Endodermal cell (in vitro differentiated cells): ENCODE results near the gene TMC3. TPM values are rescaled to one million over a fixed set of nuclear protein-coding genes. Genes with fewer than 3 reads are reported as not detected.

ENCODE experiments used
- DNase-seq: peaks from one replicate; pipeline ENCODE4 v3.0.0-alpha.2; 2017
- H3K27ac ChIP-seq: 2 replicates; pipeline ENCODE4 v1.5.1; 2013; ENCODE audit warnings: mild to moderate bottlenecking, low read depth, low read length, moderate library complexity
- H3K27me3 ChIP-seq: 2 replicates; pipeline ENCODE4 v1.6.1; 2013; ENCODE audit warnings: mild to moderate bottlenecking, low read length, moderate library complexity; ENCODE audit not compliant: insufficient read depth, control insufficient read depth, poor library complexity, severe bottlenecking
- H3K36me3 ChIP-seq: 2 replicates; pipeline ENCODE4 v1.7.0; 2013; ENCODE audit warnings: mild to moderate bottlenecking, low read length, moderate library complexity; ENCODE audit not compliant: control insufficient read depth, insufficient read depth
- H3K4me1 ChIP-seq: one replicate; pipeline ENCODE4 v1.7.0; 2013; ENCODE audit warnings: low read length; ENCODE audit not compliant: control insufficient read depth, insufficient read depth
- H3K4me3 ChIP-seq: 2 replicates; pipeline ENCODE4 v1.5.1; 2013; ENCODE audit warnings: mild to moderate bottlenecking, low read length, moderate library complexity
- H3K9ac ChIP-seq: 2 replicates; pipeline ENCODE4 v1.6.1; 2013; ENCODE audit warnings: mild to moderate bottlenecking, low read length, moderate library complexity; ENCODE audit not compliant: poor library complexity, severe bottlenecking; ENCODE audit errors: extremely low read depth
- H3K9me3 ChIP-seq: 2 replicates; pipeline ENCODE4 v1.6.1; 2013; ENCODE audit warnings: mild to moderate bottlenecking, low read length, moderate library complexity; ENCODE audit not compliant: control insufficient read depth
- H3K27ac Mint-ChIP-seq: 2 replicates; pipeline ENCODE4 v1.8.0; 2020; ENCODE audit warnings: mixed read lengths
- H3K27me3 Mint-ChIP-seq: 2 replicates; pipeline ENCODE4 v1.8.0; 2021; ENCODE audit warnings: mild to moderate bottlenecking, mixed read lengths; ENCODE audit not compliant: insufficient read depth
- H3K36me3 Mint-ChIP-seq: 2 replicates; pipeline ENCODE4 v1.8.0; 2020; ENCODE audit warnings: low read depth, mixed read lengths
- H3K4me1 Mint-ChIP-seq: 2 replicates; pipeline ENCODE4 v1.8.0; 2020; ENCODE audit warnings: mixed read lengths
- H3K4me3 Mint-ChIP-seq: 2 replicates; pipeline ENCODE4 v1.8.0; 2020; ENCODE audit warnings: mild to moderate bottlenecking, moderate library complexity, mixed read lengths
- H3K9me3 Mint-ChIP-seq: 2 replicates; pipeline ENCODE4 v1.8.0; 2020; ENCODE audit warnings: mild to moderate bottlenecking, mixed read lengths
- WGBS, 2 experiments: methylation state at CpG; one replicate each; pipeline versions ENCODE4 v1.1.5 to v1.1.7; 2013; ENCODE audit warnings: missing lambda C conversion rate in 2 of 2, mixed read lengths in 1 of 2; ENCODE audit not compliant: insufficient coverage in 1 of 2, insufficient read length in 1 of 2; 5-methylcytosine and 5-hydroxymethylcytosine counted together
- total RNA-seq, 2 donors: library from RNA; stranded (reverse); fragmentation: NEBNext Ultra II Directional in 1 of 2; extraction: Animal tissue kit (Norgen Biotek cat#: 25700) in 1 of 2; gene quantifications; 2 replicates in 1 of 2; 3 replicates in 1 of 2; pipeline ENCODE4 v1.2.1, GENCODE V29; 2021
- TF ChIP-seq, protein P1 (sequence below): fragments of 200-600 bp; sonication (generic); conservative IDR thresholded peaks from 2 replicates; pipeline ENCODE4 v1.5.0; 2021; ENCODE audit warnings: antibody characterized with exemption, mild to moderate bottlenecking

TMC3 gene
- total RNA-seq, 2 donors from 2014 or later: not detected

GRCh38 chr15:81398910-81399551 lies 25.0 kb upstream of the TMC3 start:
- Histone ChIP-seq H3K4me3 (no peak overlapping the region), H3K4me1 (peaks cover 3% of the 10 kb centered on the region), H3K27ac (no peak overlapping the region), H3K36me3 (no peaks in the 10 kb centered on the region), H3K27me3 (no peaks in the 10 kb centered on the region), H3K9ac (no peak overlapping the region), H3K9me3 (peaks cover 21% of the 10 kb centered on the region)
- Mint-ChIP-seq H3K36me3 (no peaks in the 10 kb centered on the region), H3K9me3 (no peaks in the 10 kb centered on the region), H3K4me1 (no peaks in the 10 kb centered on the region), H3K4me3 (no peak overlapping the region), H3K27ac (no peak overlapping the region), H3K27me3 (peaks cover 17% of the 10 kb centered on the region)
- TF ChIP-seq, protein P1, sequence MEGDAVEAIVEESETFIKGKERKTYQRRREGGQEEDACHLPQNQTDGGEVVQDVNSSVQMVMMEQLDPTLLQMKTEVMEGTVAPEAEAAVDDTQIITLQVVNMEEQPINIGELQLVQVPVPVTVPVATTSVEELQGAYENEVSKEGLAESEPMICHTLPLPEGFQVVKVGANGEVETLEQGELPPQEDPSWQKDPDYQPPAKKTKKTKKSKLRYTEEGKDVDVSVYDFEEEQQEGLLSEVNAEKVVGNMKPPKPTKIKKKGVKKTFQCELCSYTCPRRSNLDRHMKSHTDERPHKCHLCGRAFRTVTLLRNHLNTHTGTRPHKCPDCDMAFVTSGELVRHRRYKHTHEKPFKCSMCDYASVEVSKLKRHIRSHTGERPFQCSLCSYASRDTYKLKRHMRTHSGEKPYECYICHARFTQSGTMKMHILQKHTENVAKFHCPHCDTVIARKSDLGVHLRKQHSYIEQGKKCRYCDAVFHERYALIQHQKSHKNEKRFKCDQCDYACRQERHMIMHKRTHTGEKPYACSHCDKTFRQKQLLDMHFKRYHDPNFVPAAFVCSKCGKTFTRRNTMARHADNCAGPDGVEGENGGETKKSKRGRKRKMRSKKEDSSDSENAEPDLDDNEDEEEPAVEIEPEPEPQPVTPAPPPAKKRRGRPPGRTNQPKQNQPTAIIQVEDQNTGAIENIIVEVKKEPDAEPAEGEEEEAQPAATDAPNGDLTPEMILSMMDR: no peak
- WGBS, 2 experiments: 82 to 92% methylated on average over 2 to 5 of the region's 5 CpGs
- no peak for DNase-seq

- Mint-ChIP-seq H3K36me3 (no peaks in the 10 kb centered on the region), H3K9me3 (no peaks in the 10 kb centered on the region), H3K4me1 (no peaks in the 10 kb centered on the region), H3K27ac (no peak overlapping the region), H3K27me3 (peaks cover 21% of the 10 kb centered on the region), H3K4me3 (no peak overlapping the region)
- no peaks in the 10 kb centered on the region for H3K27me3 ChIP-seq
- H3K4me3 ChIP-seq: no peak overlapping the region
- DNase-seq: no peak
- H3K9me3 ChIP-seq: peaks cover 21% of the 10 kb centered on the region
- no peaks in the 10 kb centered on the region for H3K36me3 ChIP-seq
- H3K4me1 ChIP-seq: peaks cover 3% of the 10 kb centered on the region
- TF ChIP-seq, protein P1: no peak
- 95 to 97% methylated on average over 3 of the region's 3 CpGs for WGBS, 2 experiments
- no peak overlapping the region for H3K9ac ChIP-seq
- no peak overlapping the region for H3K27ac ChIP-seq
Measured at GRCh38 chr15:81398456-81398855, 24.4 kb upstream of the TMC3 start.

- no peak overlapping the region for H3K27ac Mint-ChIP-seq
- Histone ChIP-seq H3K4me1 (peaks cover 3% of the 10 kb centered on the region), H3K27me3 (no peaks in the 10 kb centered on the region), H3K36me3 (no peaks in the 10 kb centered on the region), H3K9ac (no peak overlapping the region), H3K4me3 (no peak overlapping the region), H3K9me3 (peaks cover 20% of the 10 kb centered on the region), H3K27ac (no peak overlapping the region)
- H3K27me3 Mint-ChIP-seq: peaks cover 22% of the 10 kb centered on the region
- no peak for DNase-seq
- no peak overlapping the region for H3K4me3 Mint-ChIP-seq
- H3K9me3 Mint-ChIP-seq: no peaks in the 10 kb centered on the region
- TF ChIP-seq, protein P1: no peak
- H3K4me1 Mint-ChIP-seq: peaks cover 2% of the 10 kb centered on the region
- no peaks in the 10 kb centered on the region for H3K36me3 Mint-ChIP-seq
Measured at GRCh38 chr15:81394603-81395002, 20.6 kb upstream of the TMC3 start.
